ENCODE measurements around the gene DRAXIN.

DNA sequence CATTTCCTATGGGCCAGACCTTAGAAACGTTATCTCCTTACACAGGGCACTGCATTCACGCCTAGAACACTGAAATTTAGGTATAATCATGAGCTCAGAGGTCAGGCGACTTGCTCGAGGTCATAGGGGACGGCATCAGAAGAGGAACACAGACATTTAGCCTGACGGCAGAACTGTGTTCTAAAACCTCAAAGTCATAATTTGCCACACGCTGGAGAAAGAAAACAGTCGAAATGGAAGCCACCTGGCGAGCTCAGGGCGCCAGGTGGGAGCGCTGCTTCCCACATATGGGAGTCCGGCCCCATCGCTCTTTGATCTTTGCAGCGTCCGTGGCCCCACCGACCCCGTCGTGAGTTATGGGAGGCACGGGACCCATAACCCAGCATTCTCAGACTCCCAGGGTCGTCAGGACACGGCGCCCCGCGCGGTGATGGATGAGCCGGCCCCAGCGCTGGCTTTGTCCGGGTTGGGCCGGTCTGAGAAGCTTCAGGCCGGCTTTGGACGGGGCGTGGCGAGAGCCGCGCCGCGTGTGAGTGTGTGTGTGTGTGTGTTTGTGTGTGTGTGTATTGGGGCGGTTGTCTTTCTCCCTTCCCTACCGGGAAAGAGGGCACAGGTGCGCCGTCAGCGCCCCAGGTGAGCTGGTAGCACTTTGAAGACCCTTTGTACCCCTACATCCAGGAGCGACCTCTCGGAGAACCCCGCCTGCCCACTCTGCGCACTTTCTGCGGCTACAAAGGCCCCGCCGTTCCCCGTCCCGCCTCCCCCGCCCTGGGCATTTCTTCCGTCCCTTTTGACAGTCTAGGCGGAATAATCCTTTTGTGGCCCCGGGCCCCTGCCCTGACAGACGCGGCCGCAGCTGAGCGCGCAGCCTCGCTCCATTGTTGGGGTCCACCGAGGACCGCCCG lies 861 bp upstream of the DRAXIN start:
- TF ChIP-seq CTCF (IDR thresholded peaks at IDR 0.05; ENCODE audit: borderline replicate concordance, extremely low read depth, low read length, poor library complexity, severe bottlenecking) (no peak), EZH2 (IDR thresholded peaks at IDR 0.05; ENCODE audit: borderline replicate concordance, low read depth, low read length, severe bottlenecking) (peak; percentile 57)
